ENCODE data around the gene C1QTNF7.

The C1QTNF7 gene

GRCh38 chr4:15416357-15417232, 11.2 kb upstream of the C1QTNF7 start:
- no peak for DNase-seq

DNA sequence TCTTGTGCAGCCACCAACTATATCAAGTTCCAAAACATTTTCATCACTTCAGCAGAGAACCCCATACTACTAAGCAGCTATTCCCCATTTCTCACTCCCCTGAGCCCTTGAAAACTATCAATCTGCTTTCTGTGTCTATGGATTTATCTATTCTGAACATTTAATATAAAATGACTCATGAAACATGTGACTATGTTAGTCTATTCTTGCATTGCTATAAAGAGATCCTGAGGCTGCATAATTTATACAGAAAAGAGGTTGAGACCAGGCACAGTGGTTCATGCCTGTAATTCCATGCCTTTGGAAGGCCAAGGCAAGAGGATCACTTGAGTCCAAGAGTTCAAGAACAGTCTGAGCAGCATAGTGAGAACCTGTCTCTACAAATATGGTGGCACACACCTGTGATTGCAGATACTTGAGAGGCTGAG, 10.6 kb upstream of the C1QTNF7 start:
- no peak for DNase-seq

DNA sequence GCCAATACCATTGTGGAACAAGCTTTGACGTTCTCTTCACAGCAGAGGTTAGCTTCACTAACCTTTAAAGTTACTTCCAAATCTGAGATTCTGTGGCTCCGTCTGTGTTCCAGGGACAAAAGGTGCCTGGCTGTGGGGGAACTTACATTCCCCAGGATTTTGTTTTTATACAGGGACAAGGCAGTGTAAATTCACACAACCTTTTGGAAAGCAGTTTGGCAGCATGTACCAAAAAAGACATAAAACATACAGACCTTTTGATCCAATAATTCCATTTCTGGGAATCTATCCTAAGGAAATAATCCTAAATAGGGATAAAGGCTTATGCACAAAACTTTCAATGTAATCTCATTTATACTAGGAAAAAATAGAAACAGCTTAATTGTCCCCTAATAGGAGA, 8.9 kb upstream of the C1QTNF7 start:
- DNase-seq = no peak

DNA sequence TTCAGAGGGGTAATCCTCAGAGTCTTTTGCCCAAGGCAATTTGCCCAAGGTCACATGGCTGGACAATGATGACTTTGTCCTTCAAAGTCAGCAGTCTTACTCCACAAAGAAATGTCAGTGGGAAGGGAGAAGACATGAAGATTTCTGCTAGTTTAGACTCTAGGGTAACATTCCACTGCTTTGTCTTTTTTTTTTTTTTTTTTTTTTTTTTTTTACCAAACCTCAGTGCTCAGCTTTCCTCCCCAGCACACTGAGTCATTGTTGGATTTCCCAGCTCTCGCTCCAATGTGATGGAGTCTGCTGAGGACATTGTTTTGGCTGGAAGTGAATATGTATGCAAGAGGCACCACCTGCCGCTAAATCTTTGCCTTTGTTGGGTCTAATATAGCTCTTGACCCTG, 7.2 kb upstream of the C1QTNF7 start:
- no peak for DNase-seq

- DNase-seq = no peak
These were observed 4.5 kb upstream of the C1QTNF7 start for GRCh38 chr4:15423285-15423711.

GRCh38 chr4:15425520-15425919, 2.3 kb upstream of the C1QTNF7 start:
- DNase-seq = no peak

DNA sequence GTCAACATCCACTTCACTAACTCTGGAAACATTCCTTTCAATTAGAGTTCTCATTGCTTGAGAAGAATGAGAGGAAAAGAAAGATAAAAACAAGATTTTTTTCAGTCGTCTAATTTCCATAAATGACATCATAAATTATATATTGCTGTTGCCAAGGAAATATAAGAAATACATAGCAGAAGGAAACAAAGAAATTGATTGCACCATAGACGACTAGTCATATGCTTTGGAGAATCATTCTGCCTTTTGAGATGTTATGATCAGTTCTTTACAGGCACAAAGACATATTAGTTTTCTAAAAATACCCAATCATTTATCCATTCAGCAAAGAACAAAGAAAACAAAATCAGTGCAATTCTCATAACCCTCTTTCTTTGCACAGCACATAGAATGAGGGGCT, 672 bp upstream of the C1QTNF7 start:
- DNase-seq = no peak

DNA sequence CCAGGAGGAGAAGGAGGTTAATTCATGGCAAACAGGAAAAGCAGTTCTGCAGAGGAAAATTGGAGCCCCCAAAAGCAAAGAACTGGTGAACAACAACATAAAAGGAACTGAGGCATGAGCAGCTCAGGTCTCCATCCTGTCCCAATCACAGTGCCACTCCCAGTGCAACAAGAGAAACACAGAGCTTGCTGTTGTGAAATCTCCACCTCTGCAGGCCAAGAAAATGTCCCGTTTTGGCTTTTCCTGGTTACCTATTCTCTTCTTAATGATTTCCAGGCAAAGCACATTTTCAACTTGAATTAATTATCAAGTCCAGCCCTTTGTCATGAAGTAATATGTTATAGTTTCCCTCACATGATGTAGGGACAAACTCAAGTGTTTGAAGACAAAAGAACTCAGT, 778 bp downstream of the C1QTNF7 start:
- no peak for DNase-seq

DNA sequence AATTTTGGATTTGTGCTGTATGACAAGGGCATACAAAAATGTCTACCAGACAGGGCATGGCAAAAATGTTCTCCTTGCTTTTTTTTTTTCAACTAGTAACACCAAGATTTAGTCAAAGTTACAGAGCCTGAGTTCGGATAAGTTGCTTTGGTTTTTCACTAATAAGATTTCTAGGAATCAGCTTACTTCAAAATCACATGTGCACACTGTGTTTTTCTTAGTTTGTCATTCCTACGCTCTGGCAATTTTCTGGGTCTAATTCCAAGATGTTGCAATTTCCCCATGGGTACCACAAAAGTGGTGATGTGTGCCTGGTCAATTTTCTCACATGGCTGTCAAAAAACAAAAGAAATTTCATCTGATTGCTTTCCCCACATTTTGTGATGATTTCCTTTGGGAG, 6.3 kb downstream of the C1QTNF7 start:
- no peak for DNase-seq

GRCh38 chr4:15434676-15435075, 6.8 kb downstream of the C1QTNF7 start:
- DNase-seq = no peak

DNA sequence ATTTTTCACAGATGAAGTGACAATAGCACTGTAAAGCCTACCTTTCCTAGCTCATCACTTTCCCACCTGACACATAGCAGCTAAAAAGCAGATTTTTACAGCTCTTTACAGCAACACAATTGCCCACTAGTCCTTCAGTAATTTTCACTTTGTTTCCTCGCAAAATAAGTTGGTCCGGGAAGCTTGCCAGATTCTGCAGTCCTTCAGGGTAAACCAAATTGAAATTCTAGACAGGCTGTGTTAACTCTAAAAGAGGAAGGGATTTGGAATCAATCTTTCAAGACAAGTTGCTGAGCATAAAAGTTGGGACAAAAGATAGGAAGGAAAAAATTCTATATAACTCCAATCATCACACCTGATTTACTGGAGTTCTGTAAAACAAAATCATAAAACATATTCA, 8.7 kb downstream of the C1QTNF7 start:
- no peak for DNase-seq

DNA sequence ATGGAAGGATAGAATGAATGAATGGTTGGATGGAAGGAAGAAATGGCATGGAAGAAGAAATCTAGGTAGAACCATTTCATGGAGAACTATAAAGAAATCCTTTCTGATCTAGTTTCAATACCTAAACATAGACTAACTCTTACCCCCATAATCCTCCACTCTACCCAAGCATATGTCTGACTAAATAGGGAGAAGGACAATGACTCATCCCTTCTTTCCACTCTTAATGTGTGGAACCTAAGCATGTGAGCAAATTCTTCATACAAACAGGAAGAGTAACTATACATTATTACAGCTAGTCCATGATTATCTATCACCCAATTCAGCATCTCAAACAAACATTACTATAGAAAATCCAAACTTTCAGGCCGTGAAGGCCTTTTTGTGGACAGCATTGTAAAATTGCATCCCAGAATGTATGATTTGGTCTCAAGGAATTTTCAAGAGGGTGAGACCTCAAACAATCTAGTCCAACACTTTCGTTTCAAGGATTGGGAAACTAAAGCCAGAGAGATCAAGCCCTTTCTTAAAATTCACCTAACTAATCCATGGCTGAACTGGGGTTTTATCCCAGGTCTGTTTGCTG, 11.2 kb downstream of the C1QTNF7 start:
- no peak for DNase-seq

DNA sequence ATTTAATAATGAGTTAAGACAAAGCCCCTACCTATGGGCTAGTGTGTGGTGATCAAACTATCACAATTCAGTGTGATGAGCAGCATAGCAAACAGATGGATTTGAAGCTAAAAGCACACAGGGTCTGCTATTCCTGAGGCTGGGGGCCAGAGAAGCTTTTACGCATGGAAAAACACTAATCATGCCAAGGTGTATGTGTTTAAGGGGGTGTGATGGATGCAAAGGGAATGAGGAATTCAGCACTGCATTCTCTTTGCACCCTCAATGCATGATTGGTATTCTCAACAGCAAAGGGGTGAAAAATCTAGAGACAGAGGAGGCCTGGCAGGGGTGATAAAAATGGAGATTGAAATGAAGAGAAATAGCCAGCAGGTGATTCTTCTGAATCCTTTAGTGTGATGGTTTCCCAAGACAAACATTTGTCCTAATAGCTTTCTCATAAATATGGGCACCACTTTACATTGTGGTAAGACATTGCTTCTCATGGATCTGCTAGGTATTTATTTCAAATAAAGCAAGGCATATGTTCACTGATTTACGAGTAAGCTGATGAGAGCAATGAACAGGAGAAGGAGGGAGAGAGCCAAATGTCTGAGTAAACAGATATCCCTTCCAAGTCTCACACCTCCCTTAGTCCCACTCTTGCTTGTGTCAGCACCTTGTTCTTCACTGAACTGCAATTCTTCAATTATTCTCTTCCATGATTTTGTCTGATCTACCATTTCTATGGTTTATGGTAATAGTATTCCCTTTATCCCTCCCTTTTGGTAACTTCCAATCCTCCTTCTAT, 15.7 kb downstream of the C1QTNF7 start:
- no peak for DNase-seq

- DNase-seq = no peak
These were observed 16.4 kb downstream of the C1QTNF7 start for GRCh38 chr4:15444276-15444675.

DNA sequence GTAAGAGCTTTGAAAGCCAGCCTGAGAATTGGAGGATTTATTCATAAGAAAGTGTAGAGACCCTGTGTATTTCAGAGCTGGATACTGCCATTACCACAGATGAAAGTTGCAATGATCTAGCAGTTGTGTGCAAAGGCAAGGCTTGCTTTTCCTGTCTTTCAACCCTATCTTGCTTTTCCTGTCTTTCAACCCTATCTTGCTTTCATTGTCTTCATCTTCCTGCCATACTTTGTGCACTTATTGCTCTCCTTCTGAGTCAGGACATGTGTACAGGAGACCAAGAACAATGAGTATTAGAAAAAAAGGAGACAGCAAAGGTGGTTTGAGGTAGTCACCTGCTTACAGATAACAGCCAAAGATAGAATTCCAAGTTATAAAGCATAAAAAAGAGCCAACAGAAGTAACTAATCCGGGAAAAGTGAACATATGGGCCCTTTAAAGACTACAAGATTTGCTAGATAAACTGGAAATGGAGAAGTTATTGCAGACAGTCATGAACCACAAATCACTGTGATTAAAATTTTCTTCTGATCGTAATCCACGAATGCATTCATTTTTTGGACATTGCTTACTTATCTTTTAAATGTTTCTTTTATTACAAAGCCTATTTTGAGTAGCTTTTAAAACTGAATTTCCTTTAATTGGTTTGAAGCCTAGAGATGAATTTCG, 17.2 kb downstream of the C1QTNF7 start:
- no peak for DNase-seq

- no peak for DNase-seq
These were observed 23.5 kb downstream of the C1QTNF7 start for GRCh38 chr4:15451181-15451865.

- no peak for DNase-seq
These were observed 24.3 kb downstream of the C1QTNF7 start for GRCh38 chr4:15451866-15452765.

DNA sequence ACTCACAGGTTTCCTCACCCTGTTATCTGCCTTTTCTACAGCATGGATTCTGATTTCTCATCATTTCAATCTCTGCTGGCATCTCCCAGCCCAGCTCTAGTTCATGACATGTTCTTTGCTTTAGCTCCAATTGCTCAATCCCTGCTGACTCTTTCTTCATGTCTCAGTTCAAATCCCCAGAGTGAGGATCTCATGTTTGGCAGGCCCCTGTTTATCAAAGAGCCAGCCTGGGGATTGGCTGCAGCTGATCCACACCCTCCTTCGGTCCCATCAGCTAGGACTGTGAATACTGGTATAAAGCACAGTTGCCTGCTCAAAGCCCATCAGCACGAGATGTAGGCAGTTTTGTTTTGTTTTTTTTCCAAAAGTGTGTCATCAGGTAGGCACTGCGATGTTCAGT, 27.5 kb downstream of the C1QTNF7 start:
- no peak for DNase-seq

DNA sequence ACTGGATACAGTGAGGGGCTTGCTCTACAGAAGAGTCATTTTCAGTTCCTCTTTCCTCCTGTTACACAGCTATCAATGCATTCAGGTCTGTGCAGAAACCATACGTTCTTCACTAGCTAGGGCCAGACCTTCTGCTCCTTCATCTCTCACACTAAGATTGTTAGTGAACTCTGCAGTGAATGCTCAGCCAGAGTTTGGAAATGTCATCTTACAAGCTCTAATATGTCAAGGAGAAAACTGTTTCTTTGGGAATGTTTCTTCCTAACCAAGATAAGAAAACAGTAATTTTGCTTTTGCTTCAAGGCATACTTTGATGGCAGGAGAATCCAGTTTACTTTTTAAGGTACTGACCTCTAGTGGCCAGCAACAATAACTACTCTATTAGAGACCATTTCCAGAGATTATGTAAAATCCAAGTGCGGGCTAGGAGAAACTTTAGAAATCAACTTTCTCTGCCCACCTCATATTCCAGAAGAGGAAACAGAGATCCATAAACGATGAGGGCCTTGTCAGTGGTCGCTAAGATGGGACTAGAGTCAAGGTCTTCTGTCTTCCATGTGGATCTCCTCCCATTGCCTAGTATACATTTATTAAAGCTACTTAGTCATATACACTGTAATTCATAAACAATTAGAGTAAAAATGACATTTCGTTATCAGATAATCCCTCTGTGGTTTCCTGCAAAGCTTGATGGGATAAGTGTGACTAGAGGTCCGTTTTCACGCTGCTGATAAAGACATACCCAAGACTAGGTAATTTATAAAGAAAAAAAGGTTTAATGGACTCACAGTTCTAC, 29.8 kb downstream of the C1QTNF7 start:
- DNase-seq = no peak

DNA sequence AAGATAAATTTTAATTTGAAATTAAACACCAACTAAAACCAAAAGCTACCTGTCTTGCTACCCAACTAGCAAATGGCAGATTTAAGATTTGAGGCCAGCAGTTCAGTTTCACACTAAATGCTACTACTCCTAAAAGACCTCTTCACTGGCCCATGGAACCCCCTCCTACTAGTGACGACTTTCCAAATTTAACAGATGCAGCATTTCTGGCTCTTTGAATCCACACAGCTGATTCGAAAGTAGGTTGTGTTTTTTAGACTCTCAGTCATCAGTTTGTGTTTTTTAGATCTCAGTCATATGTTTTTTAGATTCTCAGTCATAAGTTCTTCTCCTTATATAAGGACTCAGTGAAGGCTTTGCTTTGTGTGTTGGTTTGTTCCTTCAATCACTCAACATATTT, 30.8 kb downstream of the C1QTNF7 start:
- DNase-seq = no peak

GRCh38 chr4:15459706-15460105, 31.9 kb downstream of the C1QTNF7 start:
- no peak for DNase-seq
